ENCODE data around the gene GPATCH8. TPM values are rescaled to one million over a fixed set of nuclear protein-coding genes. Genes with fewer than 3 reads are reported as not detected.

GPATCH8 gene
- total RNA-seq, 3 donors from 2014 or later (not counting 1 experiment from before 2014, with no cell fraction given): 104 to 111 (median 109) TPM

DNA sequence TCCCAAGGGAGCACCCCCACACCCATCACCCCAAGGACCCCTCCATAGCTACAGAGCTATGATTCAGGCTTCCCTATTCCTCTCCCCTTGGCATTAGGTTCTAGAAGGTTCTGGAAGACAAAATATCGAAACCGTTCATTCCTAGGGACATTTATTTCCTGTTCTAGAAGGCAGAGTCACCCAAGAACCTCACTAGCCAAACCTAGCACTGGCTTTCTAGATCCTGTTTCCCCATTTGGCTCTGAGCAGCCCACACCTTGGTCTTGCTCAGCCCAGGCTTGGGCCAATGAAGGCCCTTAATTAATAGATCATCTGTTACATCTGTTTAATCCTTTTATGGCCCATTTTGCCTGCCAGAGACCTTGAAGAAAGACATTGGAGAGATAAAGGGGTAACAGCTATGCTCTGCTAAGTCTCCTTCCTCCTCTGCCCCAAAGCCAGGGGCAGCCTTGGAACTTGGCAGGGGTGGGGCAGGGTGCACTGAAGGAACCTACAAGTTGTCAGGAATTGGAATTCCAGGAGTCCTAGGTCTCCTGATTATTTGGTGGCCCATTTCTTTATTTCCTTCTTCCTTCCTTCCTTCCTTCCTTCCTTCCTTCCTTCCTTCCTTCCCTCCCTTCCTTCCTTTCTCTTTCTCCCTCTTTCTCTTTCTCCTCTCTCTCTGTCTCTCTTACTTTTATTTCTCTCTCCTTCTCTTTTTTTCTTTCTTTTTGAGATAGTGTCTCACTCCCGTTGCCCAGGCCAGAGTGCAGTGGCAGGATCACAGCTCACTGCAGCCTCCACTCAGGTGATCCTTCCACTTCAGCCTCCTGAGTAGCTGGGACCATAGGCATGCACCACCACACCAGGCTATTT lies 45.4 kb upstream of the GPATCH8 start:
- Histone ChIP-seq H3K4me3 (ENCODE audit: low read length) (no peak overlapping the region), H3K27me3 (ENCODE audit: control insufficient read depth, insufficient read depth, low read length) (no peaks in the 10 kb centered on the region), H3K27ac (ENCODE audit: low read length) (no peak overlapping the region), H3K9me3 (ENCODE audit: control insufficient read depth, insufficient read depth, low read length) (no peaks in the 10 kb centered on the region), H3K36me3 (ENCODE audit: control insufficient read depth, insufficient read depth, low read length) (no peaks in the 10 kb centered on the region), H3K4me1 (ENCODE audit: control insufficient read depth, insufficient read depth, low read length) (peaks cover 3% of the 10 kb centered on the region)
- ATAC-seq (no peak), DNase-seq (no peak)
- intact Hi-C loops (cut with micrococcal nuclease): no loop called here
- Mint-ChIP-seq H3K36me3 (no peaks in the 10 kb centered on the region), H3K27ac (no peak overlapping the region), H3K4me1 (no peaks in the 10 kb centered on the region), H3K9me3 (no peaks in the 10 kb centered on the region), H3K4me3 (no peak overlapping the region), H3K27me3 (ENCODE audit: low read depth in 2 of 2) (peaks cover 13 to 28% of the 10 kb centered on the region in 2 donors)
- TF ChIP-seq, protein P1, sequence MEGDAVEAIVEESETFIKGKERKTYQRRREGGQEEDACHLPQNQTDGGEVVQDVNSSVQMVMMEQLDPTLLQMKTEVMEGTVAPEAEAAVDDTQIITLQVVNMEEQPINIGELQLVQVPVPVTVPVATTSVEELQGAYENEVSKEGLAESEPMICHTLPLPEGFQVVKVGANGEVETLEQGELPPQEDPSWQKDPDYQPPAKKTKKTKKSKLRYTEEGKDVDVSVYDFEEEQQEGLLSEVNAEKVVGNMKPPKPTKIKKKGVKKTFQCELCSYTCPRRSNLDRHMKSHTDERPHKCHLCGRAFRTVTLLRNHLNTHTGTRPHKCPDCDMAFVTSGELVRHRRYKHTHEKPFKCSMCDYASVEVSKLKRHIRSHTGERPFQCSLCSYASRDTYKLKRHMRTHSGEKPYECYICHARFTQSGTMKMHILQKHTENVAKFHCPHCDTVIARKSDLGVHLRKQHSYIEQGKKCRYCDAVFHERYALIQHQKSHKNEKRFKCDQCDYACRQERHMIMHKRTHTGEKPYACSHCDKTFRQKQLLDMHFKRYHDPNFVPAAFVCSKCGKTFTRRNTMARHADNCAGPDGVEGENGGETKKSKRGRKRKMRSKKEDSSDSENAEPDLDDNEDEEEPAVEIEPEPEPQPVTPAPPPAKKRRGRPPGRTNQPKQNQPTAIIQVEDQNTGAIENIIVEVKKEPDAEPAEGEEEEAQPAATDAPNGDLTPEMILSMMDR (IDR thresholded peaks at IDR 0.05): no peak
- 70% methylated on average over 3 of the region's 3 CpGs for WGBS (ENCODE audit: insufficient coverage)

DNA sequence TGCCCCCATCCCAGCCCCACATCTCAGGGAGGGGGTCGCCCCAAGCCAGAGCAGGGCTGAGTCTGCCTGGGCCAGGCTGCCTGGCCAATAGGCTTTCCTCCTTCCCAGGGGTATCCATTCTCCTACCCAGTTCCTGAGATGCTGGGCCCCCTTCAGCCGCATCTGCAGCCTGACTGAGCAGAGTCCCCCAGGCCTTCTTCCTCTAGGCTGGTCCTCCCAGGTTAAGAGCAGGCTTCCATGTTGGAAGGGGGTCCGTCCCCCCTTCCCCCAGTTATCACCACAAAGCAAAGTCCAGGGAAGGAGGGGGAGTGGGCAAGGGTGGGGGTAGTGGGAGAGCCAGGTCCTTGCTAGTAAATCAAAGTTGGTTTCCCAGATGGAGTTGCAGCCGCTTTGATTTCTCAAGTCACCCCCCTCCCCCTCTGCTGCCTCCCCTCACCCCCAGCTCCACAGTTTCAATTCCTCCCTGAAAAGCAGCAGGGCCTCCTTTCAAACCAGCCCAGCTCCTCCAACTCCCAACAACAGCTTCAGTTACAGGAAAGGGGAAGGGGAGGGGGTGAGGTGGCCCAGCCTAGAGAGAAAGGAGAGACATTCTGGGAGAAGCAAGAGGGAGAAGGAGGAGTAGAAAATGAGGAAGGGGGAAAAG lies 44.5 kb upstream of the GPATCH8 start:
- DNase-seq: no peak

DNA sequence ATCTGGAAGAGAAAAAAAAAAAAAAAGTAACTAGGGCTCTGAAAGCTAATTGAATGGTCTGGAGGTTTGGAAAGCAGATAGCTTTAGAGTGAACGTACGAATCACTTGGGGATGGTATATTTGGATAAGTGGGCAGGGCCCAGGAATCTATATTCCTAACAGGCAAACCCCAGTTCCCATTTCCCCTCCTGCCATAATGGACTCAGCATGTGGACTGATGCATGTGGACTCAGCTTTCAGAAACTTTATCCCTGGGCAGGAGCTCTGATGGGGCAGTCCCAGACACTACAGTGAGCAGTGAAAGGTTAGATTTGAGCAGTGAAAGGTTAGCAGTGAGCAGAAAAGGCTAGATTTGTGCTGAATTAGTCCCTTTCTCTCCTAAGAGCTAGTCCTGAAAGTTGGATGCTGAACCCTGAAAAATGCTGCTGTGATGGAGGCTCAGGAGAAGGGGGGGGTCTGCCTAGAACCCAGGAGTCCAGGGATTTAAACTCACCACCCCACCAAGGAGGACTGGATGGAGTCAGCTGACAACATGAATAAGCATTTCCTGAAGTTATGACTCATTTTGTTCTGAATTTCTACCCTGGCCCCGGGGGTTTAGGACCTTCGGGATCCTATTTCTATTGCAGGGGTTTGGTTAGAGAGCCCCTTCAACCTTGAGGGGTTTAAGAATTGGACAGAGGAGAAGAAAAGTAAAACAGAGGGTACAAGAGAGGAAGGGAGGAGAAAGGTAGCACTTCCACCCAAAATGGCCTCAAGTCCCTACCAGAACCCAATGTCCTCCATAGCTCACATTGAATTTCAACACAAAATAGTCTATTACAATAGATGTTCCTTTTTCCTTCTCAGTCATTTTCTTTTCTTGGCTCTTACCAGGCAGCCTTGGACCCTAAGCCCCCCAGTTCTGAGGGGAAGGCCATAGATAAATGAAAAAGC lies 43.7 kb upstream of the GPATCH8 start:
- Histone ChIP-seq H3K36me3 (ENCODE audit: control insufficient read depth, insufficient read depth, low read length) (no peaks in the 10 kb centered on the region), H3K4me3 (ENCODE audit: low read length) (no peak overlapping the region), H3K4me1 (ENCODE audit: control insufficient read depth, insufficient read depth, low read length) (peaks cover 3% of the 10 kb centered on the region), H3K27me3 (ENCODE audit: control insufficient read depth, insufficient read depth, low read length) (no peaks in the 10 kb centered on the region), H3K27ac (ENCODE audit: low read length) (no peak overlapping the region), H3K9me3 (ENCODE audit: control insufficient read depth, insufficient read depth, low read length) (no peaks in the 10 kb centered on the region)
- peaks cover 6 to 22% of the 10 kb centered on the region in 2 donors for H3K27me3 Mint-ChIP-seq (ENCODE audit: low read depth in 2 of 2)
- ATAC-seq (no peak), DNase-seq (no peak)
- WGBS (ENCODE audit: insufficient coverage): 17% methylated on average over 2 of the region's 4 CpGs
- H3K9me3 Mint-ChIP-seq: no peaks in the 10 kb centered on the region
- intact Hi-C loops (cut with micrococcal nuclease): no loop called here
- H3K36me3 Mint-ChIP-seq: no peaks in the 10 kb centered on the region
- TF ChIP-seq, protein P1 (IDR thresholded peaks at IDR 0.05): no peak
- no peak overlapping the region for H3K4me3 Mint-ChIP-seq
- H3K27ac Mint-ChIP-seq: no peak overlapping the region
- no peaks in the 10 kb centered on the region for H3K4me1 Mint-ChIP-seq

More for the DNA sequence above, 44.5 kb upstream of the GPATCH8 start:
- Mint-ChIP-seq H3K36me3 (no peaks in the 10 kb centered on the region), H3K27ac (no peak overlapping the region), H3K4me1 (no peaks in the 10 kb centered on the region), H3K9me3 (no peaks in the 10 kb centered on the region), H3K27me3 (ENCODE audit: low read depth in 2 of 2) (peaks cover 13 to 30% of the 10 kb centered on the region in 2 donors), H3K4me3 (no peak overlapping the region)
- Histone ChIP-seq H3K9me3 (ENCODE audit: control insufficient read depth, insufficient read depth, low read length) (no peaks in the 10 kb centered on the region), H3K27ac (ENCODE audit: low read length) (no peak overlapping the region), H3K36me3 (ENCODE audit: control insufficient read depth, insufficient read depth, low read length) (no peaks in the 10 kb centered on the region), H3K27me3 (ENCODE audit: control insufficient read depth, insufficient read depth, low read length) (no peaks in the 10 kb centered on the region), H3K4me1 (ENCODE audit: control insufficient read depth, insufficient read depth, low read length) (peaks cover 3% of the 10 kb centered on the region), H3K4me3 (ENCODE audit: low read length) (no peak overlapping the region)
- 97% methylated on average over 3 of the region's 4 CpGs for WGBS (ENCODE audit: insufficient coverage)
- TF ChIP-seq, protein P1 (IDR thresholded peaks at IDR 0.05): no peak
- intact Hi-C loops (cut with micrococcal nuclease): no loop called here
- ATAC-seq: no peak

All from natural killer cell (primary cell).